GM21526 (cell line): ENCODE data around the gene CT47A1.
"Not testable (repeated sequence)": the region's sequence is repeated elsewhere in the genome, so short reads cannot be mapped to it uniquely, and the experiment has no call there.

Source experiments
- ATAC-seq: cut with Tn5 transposase; IDR thresholded peaks from one replicate; pipeline ENCODE4 v1.9.1; 2021; ENCODE audit warnings: moderate library complexity; ENCODE audit not compliant: unreplicated experiment, low FRiP score

Gene CT47A1

DNA sequence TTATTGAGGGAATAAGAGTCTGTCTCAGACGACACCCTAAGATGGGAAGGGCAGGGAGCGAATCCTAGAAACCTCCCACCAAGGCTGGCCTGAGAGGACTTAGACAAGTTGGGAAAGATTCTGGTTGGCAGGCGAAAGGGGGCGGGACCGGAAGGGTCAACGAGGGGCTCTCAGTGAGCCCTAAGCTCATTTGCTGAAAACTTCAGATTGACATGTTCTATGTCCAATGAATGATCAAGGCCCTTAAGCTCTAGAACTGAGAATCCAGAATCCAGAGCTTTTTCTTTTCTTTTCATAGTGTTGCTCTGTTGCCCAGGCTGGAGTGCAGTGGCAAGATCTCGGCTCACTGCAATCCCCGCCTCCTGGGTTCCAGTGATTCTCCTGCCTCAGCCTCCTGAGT, at the start of gene CT47A1:
Gene CT47A1, minus strand, starts transcription at position 101 of the 400 bp plus-strand sequence. CDS start 231 bp downstream, outside the sequence.
- not testable (repeated sequence) for ATAC-seq

DNA sequence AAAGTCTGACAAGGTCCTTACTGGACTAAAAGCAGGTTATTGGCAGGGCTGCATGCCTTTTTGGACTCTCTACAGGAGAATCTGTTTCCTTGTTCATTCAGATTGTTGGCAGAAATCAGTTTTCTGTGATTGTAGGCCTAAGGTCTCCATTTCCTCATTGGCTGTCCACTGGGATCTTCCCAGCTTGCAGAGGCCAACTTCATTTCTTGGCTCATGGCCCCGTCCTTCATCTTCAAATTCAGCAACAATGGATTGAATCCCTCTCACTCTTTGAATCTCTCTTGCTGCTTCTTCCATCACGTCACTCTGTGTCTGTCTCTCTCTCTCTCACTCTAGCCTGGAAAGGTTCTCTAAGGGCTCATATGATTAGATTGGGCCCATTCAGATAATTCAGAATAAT, 47.0 kb upstream of the CT47A1 start:
- no peak for ATAC-seq

DNA sequence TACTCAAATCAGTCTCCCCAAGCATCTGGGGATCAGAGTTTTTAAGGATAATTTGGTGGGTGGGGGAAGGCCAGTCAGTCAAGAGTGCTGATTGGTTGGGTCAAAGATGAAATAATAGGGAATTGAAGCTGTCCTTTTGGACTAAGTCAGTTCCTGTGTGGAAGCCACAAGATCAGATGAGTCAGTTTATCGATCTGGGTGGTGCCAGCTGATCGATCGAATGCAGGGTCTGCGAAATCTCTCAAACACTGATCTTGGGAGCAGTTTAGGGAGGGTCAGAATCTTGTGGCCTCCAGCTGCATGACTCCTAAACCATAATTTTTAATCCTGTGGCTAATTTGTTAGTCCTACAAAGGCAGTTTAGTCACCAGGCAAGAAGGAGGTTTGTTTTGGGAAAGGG, 44.5 kb upstream of the CT47A1 start:
- ATAC-seq, result no peak

DNA sequence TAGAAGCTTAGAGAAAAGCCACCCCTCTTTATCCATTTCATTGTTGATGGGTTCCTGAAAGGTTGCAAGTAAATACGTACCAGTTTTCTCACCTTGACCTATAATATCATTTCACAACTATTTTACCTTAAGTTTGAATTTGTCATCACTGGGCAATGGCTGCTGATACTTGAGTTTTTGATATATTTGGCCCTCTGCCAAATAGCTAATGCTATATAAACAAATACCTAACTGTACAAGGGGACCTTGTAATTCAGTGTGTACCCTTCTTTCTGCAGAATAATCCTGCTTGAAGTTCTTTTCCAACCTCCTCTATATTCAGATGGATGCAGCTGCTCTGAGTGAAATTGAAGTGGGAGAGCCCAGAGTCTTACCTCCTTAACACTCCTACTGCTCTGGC, 42.9 kb upstream of the CT47A1 start:
- ATAC-seq, result no peak

- ATAC-seq, result no peak
Observed at GRCh38 chrX:121014826-121015225, 29.3 kb upstream of the CT47A1 start.

GRCh38 chrX:121013897-121014455, 28.4 kb upstream of the CT47A1 start:
- no peak for ATAC-seq

GRCh38 chrX:121011254-121011653, 25.7 kb upstream of the CT47A1 start:
- no peak for ATAC-seq

GRCh38 chrX:121010218-121010617, 24.7 kb upstream of the CT47A1 start:
- no peak for ATAC-seq

DNA sequence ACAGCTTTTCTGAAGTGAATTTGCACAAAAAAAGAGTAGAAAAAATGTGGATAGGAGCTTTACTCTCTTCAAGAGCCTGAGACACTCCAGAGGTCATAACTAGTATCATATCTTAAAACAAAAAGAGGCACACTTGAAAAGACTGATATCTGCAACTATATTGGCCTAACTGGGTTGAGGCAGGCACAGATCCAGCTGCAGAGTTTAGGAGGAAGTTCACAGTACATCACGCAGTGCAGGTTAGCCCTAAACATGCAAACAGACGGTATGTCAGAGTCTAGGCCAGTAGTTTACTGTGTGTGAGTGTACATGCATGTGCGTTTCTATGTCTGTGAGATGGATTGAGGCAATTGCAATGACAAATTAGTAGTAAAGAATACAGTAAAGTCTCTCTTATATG, 24.2 kb upstream of the CT47A1 start:
- ATAC-seq, result no peak

GRCh38 chrX:121008920-121009319, 23.4 kb upstream of the CT47A1 start:
- no peak for ATAC-seq

- no peak for ATAC-seq
Observed at GRCh38 chrX:121000589-121000988, 15.0 kb upstream of the CT47A1 start.

DNA sequence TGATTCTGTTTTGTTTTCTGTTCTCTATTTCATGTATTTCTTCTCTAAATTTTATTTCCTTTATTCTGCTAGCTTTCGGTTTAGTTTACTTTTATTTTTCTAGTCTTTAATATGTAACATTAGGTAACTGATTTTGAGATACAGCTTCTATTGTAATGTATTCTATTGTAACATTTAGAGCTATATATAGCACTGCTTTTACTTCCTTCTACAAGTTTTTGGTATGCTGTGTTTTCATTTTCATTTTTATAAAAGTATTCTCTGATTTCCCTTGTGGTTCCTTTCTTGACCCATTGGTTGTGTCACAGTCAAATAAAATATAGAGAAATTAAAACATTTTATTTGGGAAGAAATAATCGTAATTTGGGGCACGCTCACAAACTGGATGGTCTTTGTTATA, 13.9 kb upstream of the CT47A1 start:
- ATAC-seq, result peak; percentile 56

DNA sequence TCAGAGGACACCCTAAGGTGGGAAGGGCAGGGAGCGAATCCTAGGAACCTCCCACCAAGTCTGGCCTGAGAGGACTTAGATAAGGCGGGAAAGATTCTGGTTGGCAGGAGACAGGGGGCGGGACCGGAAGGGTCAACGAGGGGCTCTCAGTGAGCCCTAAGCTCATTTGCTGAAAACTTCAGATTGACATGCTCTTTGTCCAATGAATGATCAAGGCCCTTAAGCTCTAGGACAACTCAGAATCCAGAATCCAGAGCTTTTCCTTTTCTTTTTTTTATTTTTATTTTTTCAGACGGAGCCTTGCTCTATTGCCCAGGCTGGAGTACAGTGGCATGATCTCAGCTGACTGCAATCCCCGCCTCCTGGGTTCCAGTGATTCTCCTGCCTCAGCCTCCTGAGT, 29.1 kb downstream of the CT47A1 start, which contains the start of gene CT47A7:
Gene CT47A7, minus strand, starts transcription at position 101 of the 400 bp plus-strand sequence. CDS start 255 bp downstream, outside the sequence.
- not testable (repeated sequence) for ATAC-seq
